ENCODE results near the gene IFITM5.
"Not testable (repeated sequence)": the region's sequence is repeated elsewhere in the genome, so short reads cannot be mapped to it uniquely, and the experiment has no call there.

IFITM5 gene

DNA sequence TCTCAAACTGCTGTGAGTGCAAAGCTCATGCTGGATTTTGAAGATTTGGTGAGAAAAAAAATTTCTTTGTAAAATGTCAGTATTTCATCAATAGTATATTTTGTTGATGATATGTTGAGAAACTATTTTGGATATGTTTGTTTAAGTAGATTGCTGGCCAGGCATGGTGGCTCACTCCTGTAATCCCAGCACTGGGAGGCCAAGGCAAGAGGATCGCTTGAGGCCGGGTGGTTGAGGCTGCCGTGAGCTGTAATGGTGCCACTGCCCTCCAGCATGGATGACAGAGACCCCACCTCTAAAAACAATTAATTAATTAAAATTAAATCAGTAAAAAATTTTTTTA lies 28.2 kb upstream of the IFITM5 start:
- DNase-seq: no peak

DNA sequence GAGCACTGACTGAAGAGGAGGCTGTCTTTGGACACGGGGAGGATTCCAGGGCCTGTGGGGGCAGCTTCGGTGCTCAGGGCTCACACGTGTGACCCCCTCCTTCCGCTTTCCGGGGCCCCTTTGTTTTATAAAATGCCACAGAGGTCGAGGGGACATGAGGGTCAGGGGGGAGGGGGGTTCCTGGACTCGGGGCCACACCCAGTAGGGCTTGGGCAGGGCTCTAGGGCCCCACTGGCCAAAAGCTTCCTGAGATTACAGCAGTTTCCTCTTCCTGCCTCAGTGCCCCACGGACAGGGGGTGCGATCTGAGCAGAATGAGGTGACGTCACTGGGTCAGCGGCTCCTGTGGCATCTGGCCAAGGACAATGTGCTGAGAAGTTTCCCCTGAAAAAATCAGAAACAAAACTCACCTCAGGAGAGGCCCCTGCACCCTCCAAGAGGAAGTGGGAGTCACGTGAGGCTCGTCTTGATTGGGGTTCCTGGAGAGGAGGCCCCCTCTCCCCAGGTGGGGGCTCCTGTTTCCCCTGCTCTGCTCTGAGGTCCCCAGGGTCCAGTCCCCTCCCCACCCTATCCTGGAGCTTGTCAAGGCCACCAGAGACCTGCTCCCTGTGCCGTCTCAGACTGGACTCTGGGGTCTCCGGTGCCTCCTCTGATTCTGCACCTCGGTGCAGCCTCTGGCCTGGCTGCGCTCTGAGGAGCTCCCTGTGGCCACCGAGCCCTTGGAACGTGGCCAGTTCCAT lies 27.7 kb upstream of the IFITM5 start:
- peak; percentile 39 for DNase-seq

DNA sequence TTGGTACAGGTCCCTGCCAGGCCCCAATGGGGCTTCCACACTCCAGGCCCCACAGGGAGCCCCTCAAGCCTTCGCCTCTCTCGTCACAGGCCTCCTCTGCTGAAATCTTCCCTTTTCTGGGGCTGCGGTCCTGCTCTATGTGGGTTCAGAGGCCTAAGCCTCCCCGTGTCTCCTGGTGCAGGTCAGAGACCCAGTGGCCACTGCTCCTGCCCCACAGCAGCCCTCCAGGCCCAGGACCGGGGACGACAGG lies 27.2 kb upstream of the IFITM5 start:
- DNase-seq: no peak

DNA sequence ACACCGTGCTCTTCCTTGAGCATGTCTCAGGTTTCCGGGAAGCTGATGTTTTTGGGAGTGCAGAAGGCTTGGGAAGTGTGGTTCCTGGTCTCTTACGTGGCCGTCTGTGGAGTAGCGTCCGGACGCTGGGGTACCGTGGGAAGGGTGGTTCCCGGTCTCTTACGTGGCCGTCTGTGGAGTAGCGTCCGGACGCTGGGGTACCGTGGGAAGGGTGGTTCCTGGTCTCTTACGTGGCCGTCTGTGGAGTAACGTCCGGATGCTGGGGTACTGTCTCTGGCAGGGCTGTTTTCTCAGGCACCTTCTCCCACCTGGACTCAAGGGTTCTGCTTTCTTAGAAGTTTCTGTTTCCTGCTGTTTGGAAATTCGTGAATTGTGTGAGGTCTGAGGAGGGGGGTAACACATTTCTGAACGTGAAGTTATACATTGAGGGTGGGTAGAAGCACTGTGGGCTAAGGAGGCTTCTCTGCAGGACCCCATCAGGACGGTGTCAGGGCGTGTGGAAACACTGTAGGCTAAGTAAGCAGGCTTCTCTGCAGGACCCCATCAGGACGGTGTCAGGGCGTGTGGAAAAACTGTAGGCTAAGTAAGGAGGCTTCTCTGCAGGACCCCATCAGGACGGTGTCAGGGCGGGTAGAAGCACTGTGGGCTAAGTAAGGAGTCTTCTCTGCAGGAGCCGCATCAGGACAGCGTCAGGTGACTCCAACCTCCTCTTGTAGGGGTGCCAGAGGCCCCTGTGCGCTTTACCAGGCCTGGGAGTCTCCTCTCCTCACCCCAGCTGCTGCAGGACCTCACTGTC lies 26.7 kb upstream of the IFITM5 start:
- DNase-seq: no peak

DNA sequence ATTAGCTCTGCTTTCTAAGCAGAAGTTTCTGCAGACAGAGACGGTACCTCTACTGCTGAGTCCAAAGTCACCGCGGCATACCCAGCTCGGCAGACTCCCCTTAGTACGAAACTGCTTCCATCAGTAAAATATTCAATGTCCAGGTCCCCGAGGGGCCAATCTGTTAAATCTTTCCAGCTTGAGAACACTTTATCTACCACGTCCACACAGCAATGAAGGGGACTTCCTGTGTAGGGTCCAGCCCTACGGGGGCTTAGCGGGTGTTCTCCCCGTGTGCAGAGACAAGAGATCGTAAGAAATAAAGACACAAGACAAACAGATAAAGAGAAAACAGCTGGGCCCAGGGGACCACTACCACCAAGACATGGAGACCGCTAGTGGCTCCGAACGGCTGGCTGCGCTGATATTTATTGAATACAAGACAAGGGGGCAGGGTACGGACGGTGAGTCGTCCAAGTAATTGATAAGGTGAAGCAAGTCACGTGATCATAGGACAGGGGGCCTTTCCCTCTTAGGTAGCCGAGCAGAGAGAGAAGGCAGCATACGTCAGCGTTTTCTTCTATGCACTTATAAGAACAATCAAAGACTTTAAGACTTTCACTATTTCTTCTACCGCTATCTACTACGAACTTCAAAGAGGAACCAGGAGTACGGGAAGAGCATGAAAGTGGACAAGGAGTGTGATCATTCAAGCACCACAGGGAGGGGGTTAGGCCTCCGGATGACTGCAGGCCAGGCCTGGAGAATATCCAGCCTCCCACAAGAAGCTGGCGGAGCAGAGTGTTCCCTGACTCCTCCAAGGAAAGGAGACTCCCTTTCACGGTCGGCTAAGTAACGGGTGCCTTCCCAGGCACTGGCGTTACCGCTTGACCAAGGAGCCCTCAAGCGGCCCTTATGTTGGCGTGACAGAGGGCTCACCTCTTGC lies 25.5 kb upstream of the IFITM5 start:
- not testable (repeated sequence) for DNase-seq

DNA sequence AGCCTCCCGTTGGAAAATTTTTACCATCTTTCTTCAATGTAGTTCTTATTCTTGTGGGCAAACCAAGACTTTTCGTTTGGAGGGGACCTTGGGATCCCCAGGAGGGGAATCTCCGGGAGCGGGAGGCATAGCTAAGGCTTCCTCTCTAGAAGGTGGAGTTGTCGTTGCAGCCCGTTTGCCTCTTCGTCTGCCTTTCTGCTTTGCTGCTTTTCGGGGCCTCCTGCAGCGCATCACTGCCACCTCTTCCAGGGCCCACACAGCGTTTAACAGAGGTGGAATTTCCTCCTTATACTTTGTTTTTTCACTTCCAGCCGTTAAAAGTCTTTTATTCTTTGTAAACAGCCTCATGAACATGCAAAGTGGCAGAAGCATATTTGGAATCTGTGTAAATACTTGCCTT lies 24.8 kb upstream of the IFITM5 start:
- DNase-seq: no peak

DNA sequence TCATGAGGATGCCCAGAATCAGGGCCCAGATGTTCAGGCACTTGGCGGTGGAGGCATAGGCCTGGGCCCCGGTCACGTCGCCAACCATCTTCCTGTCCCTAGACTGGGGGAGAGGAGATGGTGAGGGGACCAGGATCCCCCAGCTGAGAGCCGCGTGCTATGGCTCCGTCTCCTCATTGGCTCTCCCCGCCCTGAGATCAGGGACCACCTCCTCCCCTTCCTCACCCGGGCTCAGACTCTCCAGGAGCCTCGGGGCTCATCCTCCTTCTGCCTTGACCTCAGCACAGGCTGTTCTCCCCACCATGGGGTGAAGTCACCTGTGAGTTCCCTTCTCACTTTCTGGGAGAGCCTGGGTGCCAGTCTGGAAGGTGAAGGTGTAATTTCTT lies 20.6 kb upstream of the IFITM5 start:
- not testable (repeated sequence) for DNase-seq

DNA sequence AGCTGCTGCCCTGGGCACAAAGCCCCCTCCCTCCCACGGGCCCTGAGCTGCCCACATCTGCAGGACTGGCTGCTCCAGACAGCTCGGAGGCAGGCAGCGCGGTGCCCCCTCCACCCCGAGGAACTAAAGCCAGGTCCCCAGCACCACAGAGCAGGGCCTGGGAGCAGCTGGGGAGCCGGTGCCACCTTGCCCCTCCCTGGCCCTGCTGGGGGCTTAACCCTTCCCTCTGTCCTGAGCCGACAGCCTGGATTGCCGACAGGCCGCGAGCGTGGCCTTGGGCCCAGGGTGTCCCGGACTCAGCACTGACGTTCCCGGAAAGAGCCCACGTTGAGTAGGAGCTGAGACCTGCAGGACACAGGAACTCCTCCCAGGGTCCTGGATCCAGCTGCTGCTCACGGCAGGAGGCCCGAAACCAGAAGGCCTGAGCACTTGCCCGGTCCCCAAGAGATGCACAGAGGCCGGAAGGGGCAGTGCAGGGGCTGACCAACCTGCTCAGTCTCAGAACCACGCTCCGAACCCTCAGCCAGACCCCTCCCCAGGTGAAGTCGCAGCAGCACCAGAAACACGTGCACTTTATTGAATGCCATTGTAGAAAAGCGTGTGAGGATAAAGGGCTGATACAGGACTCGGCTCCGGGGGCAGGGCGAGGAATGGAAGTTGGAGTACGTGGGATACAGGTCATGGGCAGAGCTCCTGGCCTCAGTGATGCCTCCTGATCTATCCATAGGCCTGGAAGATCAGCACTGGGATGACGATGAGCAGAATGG lies 20.0 kb upstream of the IFITM5 start:
- DNase-seq: not testable (repeated sequence)

DNA sequence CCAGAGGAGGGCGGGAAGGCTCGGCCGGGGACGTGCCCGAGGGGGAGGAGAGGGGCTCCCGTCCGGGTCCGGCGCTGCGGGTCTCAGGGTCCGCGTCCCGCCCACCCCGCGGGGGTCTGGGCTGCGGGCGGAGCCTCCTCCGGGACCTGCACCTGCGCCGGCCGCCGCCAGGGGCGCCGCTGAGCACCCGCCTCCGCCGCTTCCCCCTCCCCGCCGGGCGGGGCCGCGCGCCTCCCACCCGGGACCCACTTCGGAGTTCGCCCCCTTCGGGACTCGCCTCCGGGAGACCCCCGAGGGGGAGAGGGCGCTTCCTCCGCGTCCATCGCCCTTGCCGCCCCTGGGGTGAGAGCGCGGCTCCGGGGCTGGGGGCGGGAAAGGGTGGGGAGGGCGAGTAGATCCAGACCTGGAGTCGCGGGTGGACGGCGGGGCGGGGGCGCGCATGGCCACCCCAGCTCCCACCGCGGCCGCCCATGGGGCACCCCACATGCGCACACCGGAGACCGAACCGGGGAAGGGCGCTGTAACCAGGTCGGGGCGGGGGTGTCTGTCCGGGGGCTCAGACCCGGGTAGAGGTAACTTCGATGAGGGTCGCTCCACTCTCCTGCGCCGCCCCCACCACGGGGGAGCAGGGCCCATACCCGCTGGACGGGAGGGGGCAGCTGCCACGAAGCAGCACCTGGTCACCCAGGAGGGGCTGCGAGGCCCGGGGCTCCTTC lies 19.2 kb upstream of the IFITM5 start:
- not testable (repeated sequence) for DNase-seq

DNA sequence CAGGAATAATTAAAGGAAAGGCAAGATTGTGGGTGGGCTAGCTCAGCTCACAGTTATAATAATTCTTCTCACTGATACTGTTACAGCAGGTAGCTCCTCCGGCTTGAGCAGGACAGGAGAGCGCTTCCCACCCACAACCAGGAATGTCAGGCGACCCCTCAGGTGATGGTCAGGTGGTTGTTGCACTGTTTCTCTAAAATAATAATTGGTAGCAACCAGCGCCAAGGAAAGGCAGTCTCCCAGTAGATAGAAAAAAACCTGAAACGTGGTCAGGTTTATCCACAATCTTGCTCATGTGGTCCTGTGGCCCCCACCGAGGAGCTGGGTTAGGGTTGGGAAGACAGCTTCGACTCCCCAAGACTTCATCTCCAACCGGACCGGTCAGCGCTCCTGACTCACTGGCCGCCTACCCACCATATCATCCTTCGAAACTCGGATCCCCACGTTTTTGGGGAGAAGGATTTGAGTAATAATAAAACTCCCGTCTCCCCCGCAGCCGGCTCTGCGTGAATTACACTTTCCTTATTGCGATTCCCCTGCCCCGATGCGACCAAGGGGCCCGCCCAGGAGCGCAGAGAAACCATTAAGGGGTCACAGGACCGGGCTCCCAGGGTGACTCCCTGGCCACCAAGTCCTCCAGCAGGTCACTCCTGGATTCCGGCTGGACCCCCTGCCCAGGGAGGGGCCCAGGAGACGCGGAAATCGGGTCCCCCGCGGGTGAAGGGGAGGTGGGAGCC lies 18.5 kb upstream of the IFITM5 start:
- not testable (repeated sequence) for DNase-seq

DNA sequence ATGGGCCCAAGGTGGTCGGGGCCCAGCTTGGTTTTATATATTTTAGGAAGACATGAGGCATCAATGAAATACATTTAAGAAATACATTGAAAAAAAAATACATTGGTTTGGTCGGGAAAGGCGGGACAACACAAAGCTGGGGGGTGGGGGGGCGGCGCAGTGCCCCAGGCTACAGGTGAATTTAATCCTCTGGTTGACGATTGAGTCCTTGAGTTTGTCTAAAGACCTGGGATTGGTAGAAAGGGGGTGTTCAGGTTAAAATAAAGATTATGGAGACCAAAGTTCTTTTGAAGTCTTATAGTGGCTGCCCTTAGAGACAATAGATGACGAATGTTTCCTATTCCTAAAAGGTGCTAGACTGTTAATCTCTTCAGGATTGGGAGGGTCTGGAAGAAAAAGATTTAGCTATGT lies 17.6 kb upstream of the IFITM5 start:
- no peak for DNase-seq

DNA sequence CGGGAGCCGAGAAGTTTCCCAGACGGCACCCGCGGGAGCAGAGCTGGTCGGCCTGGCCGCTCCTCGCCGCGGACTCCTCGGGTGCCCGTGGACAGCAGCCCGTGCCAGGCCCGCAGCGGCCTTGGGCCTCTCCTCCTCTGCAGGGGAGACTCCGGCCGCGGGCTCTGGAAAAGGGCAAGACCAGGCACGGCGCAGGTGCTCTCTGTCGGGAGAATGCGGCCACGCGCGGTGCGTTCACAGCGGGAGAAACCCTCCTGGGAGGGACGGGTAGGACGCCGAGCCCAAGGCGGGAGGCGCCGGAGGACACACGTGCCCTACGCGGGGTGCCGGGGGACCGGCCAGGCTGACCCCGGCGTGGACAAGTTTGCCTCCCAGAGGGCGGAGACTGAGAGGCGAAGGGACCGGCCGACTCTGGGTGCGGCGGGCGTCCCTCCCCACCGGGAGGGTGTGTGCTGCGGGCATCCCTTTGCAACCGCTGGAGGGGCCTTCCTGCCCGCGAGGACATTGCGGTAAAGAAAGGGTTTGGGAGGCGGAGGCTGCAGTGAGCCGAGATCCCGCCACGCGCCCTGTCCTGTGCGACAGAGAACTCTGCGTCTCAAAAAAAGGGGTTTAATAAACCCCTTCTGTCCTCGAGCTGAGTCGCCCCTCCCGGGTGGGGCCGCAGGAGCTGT lies 16.8 kb upstream of the IFITM5 start:
- DNase-seq: no peak

DNA sequence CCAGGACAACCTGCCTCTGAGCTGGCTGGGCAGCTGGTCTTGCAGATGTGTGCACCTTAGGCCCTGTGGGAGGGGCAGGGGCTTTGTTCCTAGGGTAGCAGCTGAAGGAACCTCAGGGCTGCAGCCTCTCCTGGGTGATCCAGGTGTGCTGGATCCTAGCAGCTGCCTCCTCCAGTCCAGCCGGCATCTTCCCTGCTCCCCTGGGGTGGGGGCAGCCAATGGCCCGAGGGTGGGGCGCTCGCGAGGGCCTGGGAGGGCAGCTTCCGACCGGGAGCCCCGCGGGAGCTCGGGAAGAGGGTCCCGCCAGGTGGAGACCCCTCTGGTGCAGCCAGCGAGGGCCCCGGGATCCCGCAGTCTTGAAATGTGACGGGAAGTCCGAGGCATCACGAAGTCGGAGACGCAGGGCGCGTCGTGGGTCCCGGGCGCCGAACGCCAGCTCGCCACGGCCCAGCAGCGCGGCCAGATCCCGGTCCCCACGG lies 16.2 kb upstream of the IFITM5 start:
- no peak for DNase-seq

DNA sequence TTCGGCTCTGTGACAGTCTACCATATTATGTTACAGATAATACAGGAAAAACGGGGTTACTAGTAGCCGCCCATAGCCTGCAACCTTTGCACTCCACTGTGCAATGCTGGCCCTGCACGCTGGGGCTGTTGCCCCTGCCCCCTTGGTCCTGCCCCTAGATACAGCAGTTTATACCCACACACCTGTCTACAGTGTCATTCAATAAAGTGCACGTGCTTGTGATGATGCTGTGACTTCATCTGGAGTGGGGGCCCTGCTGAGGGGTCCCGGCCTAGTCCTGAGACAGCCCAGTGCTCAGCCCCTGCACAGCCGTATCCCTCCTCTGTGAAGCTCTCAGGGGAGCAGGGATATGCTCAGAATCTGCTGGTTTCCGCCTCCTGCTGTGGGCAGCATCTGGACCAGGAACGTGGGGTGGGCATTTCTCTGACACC lies 15.7 kb upstream of the IFITM5 start:
- no peak for DNase-seq

DNA sequence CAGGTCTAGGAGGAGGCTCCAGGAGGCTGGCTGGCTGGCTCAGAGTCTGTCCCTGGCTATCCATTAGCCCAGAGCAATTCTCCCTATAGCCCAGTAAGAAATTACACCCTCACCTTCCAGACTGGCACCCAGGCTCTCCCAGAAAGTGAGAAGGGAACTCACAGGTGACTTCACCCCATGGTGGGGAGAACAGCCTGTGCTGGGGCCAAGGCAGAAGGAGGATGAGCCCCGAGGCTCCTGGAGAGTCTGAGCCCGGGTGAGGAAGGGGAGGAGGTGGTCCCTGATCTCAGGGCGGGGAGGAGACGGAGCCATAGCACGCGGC lies 15.2 kb upstream of the IFITM5 start:
- DNase-seq: not testable (repeated sequence)

DNA sequence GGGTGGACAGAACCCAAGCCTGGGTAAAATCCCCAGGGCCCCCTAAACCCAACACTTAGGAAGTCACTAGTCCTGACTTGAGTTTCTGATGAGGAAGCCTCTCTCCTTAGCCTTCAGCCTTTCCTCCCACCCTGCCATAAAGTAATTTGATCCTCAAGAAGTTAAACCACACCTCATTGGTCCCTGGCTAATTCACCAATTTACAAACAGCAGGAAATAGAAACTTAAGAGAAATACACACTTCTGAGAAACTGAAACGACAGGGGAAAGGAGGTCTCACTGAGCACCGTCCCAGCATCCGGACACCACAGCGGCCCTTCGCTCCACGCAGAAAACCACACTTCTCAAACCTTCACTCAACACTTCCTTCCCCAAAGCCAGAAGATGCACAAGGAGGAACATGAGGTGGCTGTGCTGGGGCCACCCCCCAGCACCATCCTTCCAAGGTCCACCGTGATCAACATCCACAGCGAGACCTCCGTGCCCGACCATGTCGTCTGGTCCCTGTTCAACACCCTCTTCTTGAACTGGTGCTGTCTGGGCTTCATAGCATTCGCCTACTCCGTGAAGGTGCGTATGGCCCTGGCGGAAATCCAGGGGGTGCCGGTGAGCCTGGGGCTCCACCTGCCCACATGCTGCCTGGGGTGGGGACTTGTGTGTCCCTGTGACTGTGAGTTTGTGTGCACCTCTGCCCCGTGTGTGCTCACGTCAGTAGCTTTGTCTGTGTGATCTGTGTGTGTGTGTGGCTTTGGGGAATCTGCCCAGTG lies 14.6 kb upstream of the IFITM5 start, which contains the start of gene IFITM1:
Gene IFITM1, plus strand, starts transcription at position 254 of the 767 bp plus-strand sequence. Its CDS starts 131 bp downstream, at position 385.
- peak; percentile 75 for DNase-seq

DNA sequence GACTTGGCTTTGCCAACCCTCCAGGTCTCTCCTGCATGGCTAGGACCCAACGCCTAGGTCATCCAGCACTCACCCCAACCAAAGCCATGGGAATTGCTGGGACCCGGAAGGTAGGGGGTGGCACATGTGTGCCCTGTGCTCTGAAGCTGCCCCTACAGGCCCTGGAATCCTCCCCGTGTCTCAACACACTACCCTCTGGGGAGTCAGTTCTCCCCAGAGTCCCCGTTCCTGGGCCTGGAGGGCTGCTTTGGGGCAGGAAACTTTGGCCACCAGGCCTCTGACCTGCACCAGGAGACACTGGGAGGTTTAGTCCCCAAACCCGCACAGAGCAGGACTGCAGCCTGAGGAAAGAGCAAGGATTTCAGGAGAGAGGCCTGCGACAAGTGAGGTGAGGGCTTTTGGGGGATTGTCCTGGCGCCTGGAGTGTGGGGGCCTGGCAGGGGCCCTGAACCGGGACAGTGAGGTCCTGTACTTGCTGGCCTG lies 14.0 kb upstream of the IFITM5 start:
- no peak for DNase-seq

DNA sequence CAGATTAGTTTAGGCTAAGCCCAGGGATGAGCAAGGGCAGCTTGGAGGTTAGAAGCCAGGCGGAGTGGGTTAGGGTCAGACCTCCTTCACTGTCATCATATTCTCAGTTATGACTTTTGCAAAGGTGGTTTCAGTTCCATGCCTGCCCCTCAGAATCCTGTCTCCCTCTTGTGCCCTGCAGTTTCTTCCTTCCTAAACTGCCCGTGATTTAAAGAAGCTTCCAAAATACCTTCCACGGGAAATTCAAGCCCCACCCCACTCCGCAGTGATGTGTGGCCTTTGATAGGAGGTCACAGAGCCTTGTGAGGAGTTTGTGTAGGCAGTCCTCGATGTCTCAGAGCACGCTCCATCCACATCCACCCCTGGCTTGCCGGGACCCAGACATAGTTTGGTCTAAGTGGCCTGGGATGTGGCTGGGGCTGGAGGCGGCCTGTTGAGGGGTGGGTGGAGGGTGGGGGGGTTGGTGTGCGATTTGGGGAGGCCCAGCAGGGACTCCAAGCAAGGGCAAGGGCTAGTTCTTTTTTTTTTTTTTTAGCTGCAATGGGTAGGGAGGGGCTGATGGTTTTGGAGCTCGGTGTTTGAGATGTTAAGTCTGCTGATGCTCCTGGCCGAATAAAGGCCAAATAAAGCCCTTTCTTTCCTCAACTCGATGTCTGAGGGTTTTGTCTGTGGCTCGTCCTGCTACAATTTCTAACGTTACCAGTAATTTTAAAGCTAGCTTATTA lies 12.9 kb upstream of the IFITM5 start:
- no peak for DNase-seq

All from fibroblast of upper back skin (primary cell).